NCI-H510A (cell line): ENCODE measurements around the gene CCDC201.
"Not testable (repeated sequence)": the region's sequence is repeated elsewhere in the genome, so short reads cannot be mapped to it uniquely, and the experiment has no call there.

Experiments
- DNase-seq: peaks from one replicate; lab custom pipeline; 2025; lab: John Stamatoyannopoulos, UW

Gene CCDC201

GRCh38 chr7:45874408-45875131 is 1.7 kb upstream of the CCDC201 start:
- DNase-seq: no peak

GRCh38 chr7:45873355-45873754 is 473 bp upstream of the CCDC201 start:
- no peak for DNase-seq

GRCh38 chr7:45872116-45873034 is 507 bp downstream of the CCDC201 start:
- no peak for DNase-seq

GRCh38 chr7:45869426-45869825 is 3.5 kb downstream of the CCDC201 start:
- DNase-seq: no peak

- no peak for DNase-seq
These were observed 5.4 kb downstream of the CCDC201 start for GRCh38 chr7:45867471-45867870.

- no peak for DNase-seq
These were observed 7.1 kb downstream of the CCDC201 start for GRCh38 chr7:45865594-45866410.

- DNase-seq: no peak
These were observed 9.2 kb downstream of the CCDC201 start for GRCh38 chr7:45863715-45864114.

GRCh38 chr7:45856888-45857287 is 16.0 kb downstream of the CCDC201 start:
- DNase-seq: not testable (repeated sequence)

GRCh38 chr7:45855680-45856079 is 17.2 kb downstream of the CCDC201 start:
- DNase-seq: not testable (repeated sequence)

GRCh38 chr7:45853491-45853890 is 19.4 kb downstream of the CCDC201 start:
- not testable (repeated sequence) for DNase-seq

GRCh38 chr7:45852984-45853383 is 19.9 kb downstream of the CCDC201 start:
- not testable (repeated sequence) for DNase-seq

GRCh38 chr7:45848734-45849133 is 24.1 kb downstream of the CCDC201 start:
- DNase-seq: not testable (repeated sequence)

- not testable (repeated sequence) for DNase-seq
These were observed 26.3 kb downstream of the CCDC201 start for GRCh38 chr7:45846536-45846935.

- DNase-seq: not testable (repeated sequence)
These were observed 30.8 kb downstream of the CCDC201 start for GRCh38 chr7:45841926-45842717.

GRCh38 chr7:45838852-45839251 is 34.0 kb downstream of the CCDC201 start:
- not testable (repeated sequence) for DNase-seq

- DNase-seq: not testable (repeated sequence)
These were observed 40.3 kb downstream of the CCDC201 start for GRCh38 chr7:45832433-45833177.

GRCh38 chr7:45829846-45830245 is 43.0 kb downstream of the CCDC201 start:
- not testable (repeated sequence) for DNase-seq

GRCh38 chr7:45827731-45828130 is 45.2 kb downstream of the CCDC201 start:
- DNase-seq: not testable (repeated sequence)

- not testable (repeated sequence) for DNase-seq
These were observed 46.3 kb downstream of the CCDC201 start for GRCh38 chr7:45826550-45826949.

GRCh38 chr7:45818763-45819162 is 54.1 kb downstream of the CCDC201 start:
- not testable (repeated sequence) for DNase-seq
